Psoas muscle (tissue), 8 donors: ENCODE results near the gene BGN. TPM values are rescaled to one million over a fixed set of nuclear protein-coding genes. Genes with fewer than 3 reads are reported as not detected.

Experiments
- ATAC-seq, 4 donors: fragments of 200-7000 bp; cut with Tn5 transposase; one replicate each; pipeline ENCODE4 v1.9.1; 2020; ENCODE audit warnings: moderate library complexity in 3 of 4, mild to moderate bottlenecking in 2 of 4
- DNase-seq, 2 donors: peaks; one replicate each; pipeline ENCODE4 v3.0.0-alpha.2; 2020
- H3K27ac ChIP-seq: fragments of 200-600 bp; one replicate; pipeline ENCODE4 v1.8.0; 2022
- H3K27me3 ChIP-seq, 3 donors: fragments of 200-600 bp in 1 of 3; one replicate each; pipeline versions ENCODE4 v1.6.1 to v1.8.0; 2013 to 2022; ENCODE audit warnings: low read length in 2 of 3, mild to moderate bottlenecking in 2 of 3, moderate library complexity in 1 of 3; ENCODE audit not compliant: insufficient read depth in 3 of 3
- H3K36me3 ChIP-seq, 2 donors: fragments of 200-600 bp in 1 of 2; one replicate each; pipeline versions ENCODE4 v1.6.1 to v1.8.0; 2013 to 2022; ENCODE audit warnings: low read depth in 1 of 2, mild to moderate bottlenecking in 1 of 2, moderate library complexity in 1 of 2; ENCODE audit not compliant: insufficient read depth in 1 of 2
- H3K4me1 ChIP-seq: fragments of 200-600 bp; one replicate; pipeline ENCODE4 v1.8.0; 2022
- H3K4me3 ChIP-seq: fragments of 200-600 bp; one replicate; pipeline ENCODE4 v1.8.0; 2022; ENCODE audit warnings: mild to moderate bottlenecking
- H3K9me3 ChIP-seq: fragments of 200-600 bp; one replicate; pipeline ENCODE4 v1.8.0; 2022
- CTCF ChIP-seq: fragments of 200-600 bp; IDR thresholded peaks from one replicate; pipeline ENCODE4 v1.8.0; 2022; ENCODE audit warnings: antibody characterized with exemption
- WGBS, 3 donors: extraction: QIAGEN DNeasy Blood & Tissue Kit; methylation state at CpG; one replicate each; pipeline versions ENCODE4 v1.1.6 to v1.1.7; 2013; 5-methylcytosine and 5-hydroxymethylcytosine counted together
- intact Hi-C, 2 donors: fragments of 100-400 bp; cut with DNase I; formaldehyde crosslinking; loops; one replicate each; pipeline versions ENCODE4 v1.11.0 to v1.14.2; 2022
- polyA plus RNA-seq, 3 donors: library from polyadenylated mRNA; stranded (reverse); fragments of 200-250 nt; gene quantifications; one replicate each; pipeline ENCODE4 v1.2.3, GENCODE V29; 2013
- total RNA-seq, 4 donors: library from RNA; stranded (reverse); fragmentation: NEBNext Ultra II Directional in 2 of 4; extraction: Animal tissue kit (Norgen Biotek cat#: 25700) in 2 of 4; gene quantifications; one replicate each; pipeline versions ENCODE4 v1.2.1 to v1.2.4, GENCODE V29; 2021 to 2023
- donor health status: healthy with polysubstance abuse.
- donor health status: DM: no; HTN: no; CAD: no; lungs with moderate emphysema.
- donor health status: Bipolar disorder and iron deficiency.
- donor health status: healthy.
- donor health status: DM: yes; HTN: yes; CAD: no.
- donor health status: DM: no; HTN: no; CAD: no.
- donor health status: DM: no; HTN: no; CAD: no.
- donor health status: DM: yes; HTN: yes; CAD: no.

Gene BGN
- total and polyA plus RNA-seq, 7 donors = 6.7 to 62.4 (median 12.6) TPM

GRCh38 chrX:153481043-153481442 lies 13.7 kb upstream of the BGN start:
- 87 to 96% (median 95%) methylated on average over 7 to 13 of the region's 13 CpGs for WGBS, 3 donors
- intact Hi-C loops = no loop called here
- no peak for ATAC-seq

GRCh38 chrX:153482376-153483015 lies 12.3 kb upstream of the BGN start:
- H3K36me3 ChIP-seq = no peaks in the 10 kb centered on the region
- DNase-seq (no peak), ATAC-seq (no peak)
- intact Hi-C loops = no loop called here
- WGBS, 3 donors = 88 to 92% (median 90%) methylated on average over 20 to 23 of the region's 23 CpGs
- H3K4me1 ChIP-seq = no peaks in the 10 kb centered on the region
- H3K4me3 ChIP-seq = no peak overlapping the region
- peaks cover 0 to 10% (median 0%) of the 10 kb centered on the region in 3 donors for H3K27me3 ChIP-seq
- H3K9me3 ChIP-seq = no peaks in the 10 kb centered on the region
- TF ChIP-seq CTCF = no peak
- H3K27ac ChIP-seq = no peak overlapping the region

More at GRCh38 chrX:153481043-153481442, 13.7 kb upstream of the BGN start:
- TF ChIP-seq CTCF = no peak
- Histone ChIP-seq H3K36me3 (no peaks in the 10 kb centered on the region), H3K9me3 (no peaks in the 10 kb centered on the region), H3K4me3 (no peak overlapping the region), H3K27me3 (peaks cover 0 to 24% (median 0%) of the 10 kb centered on the region in 3 donors), H3K27ac (no peak overlapping the region), H3K4me1 (no peaks in the 10 kb centered on the region)
- DNase-seq = no peak

- Histone ChIP-seq H3K4me1 (no peaks in the 10 kb centered on the region), H3K4me3 (no peak overlapping the region), H3K27ac (no peak overlapping the region), H3K27me3 (peaks cover 0 to 8% (median 0%) of the 10 kb centered on the region in 3 donors), H3K36me3 (no peaks in the 10 kb centered on the region), H3K9me3 (no peaks in the 10 kb centered on the region)
- DNase-seq (no peak), ATAC-seq (no peak)
- intact Hi-C loops = no loop called here
- TF ChIP-seq CTCF = no peak
- WGBS, 3 donors = 59 to 75% (median 67%) methylated on average over 15 to 30 of the region's 30 CpGs
Measured at GRCh38 chrX:153485396-153486080, 9.2 kb upstream of the BGN start.

GRCh38 chrX:153486171-153486570 lies 8.6 kb upstream of the BGN start:
- Histone ChIP-seq H3K4me1 (no peaks in the 10 kb centered on the region), H3K9me3 (no peaks in the 10 kb centered on the region), H3K27ac (no peak overlapping the region), H3K27me3 (peaks cover 0 to 1% (median 0%) of the 10 kb centered on the region in 3 donors), H3K36me3 (no peaks in the 10 kb centered on the region), H3K4me3 (no peak overlapping the region)
- TF ChIP-seq CTCF = no peak
- ATAC-seq (no peak), DNase-seq (no peak)
- intact Hi-C loops = no loop called here
- 69 to 79% (median 74%) methylated on average over 5 to 10 of the region's 10 CpGs for WGBS, 3 donors
